GM23338 (cell line): ENCODE data around the gene IFNLR1. TPM values are rescaled to one million over a fixed set of nuclear protein-coding genes. Genes with fewer than 3 reads are reported as not detected.

Experiments used
- ATAC-seq: fragments of 200-7000 bp; cut with Tn5 transposase; 3 replicates; pipeline ENCODE4 v1.9.1; 2020
- DNase-seq: peaks from one replicate; pipeline ENCODE4 v3.0.0-alpha.2; 2015; ENCODE audit warnings: low spot score
- H2AFZ ChIP-seq: fragments of 200-600 bp; sonication (generic); 2 replicates; pipeline ENCODE4 v1.8.0; 2016; ENCODE audit warnings: antibody characterized with exemption, mild to moderate bottlenecking, moderate library complexity
- H3F3A ChIP-seq: fragments of 200-600 bp; sonication (generic); replicated peaks from 2 replicates; pipeline ENCODE4 v1.8.0; 2017; ENCODE audit warnings: antibody characterized with exemption, mixed run types, low read depth
- H3K27ac ChIP-seq: fragments of 200-600 bp; sonication (generic); 2 replicates; pipeline ENCODE4 v1.6.1; 2016; ENCODE audit warnings: low read depth
- H3K27me3 ChIP-seq: fragments of 200-600 bp; sonication (generic); 2 replicates; pipeline ENCODE4 v1.8.0; 2016; ENCODE audit warnings: mild to moderate bottlenecking, mixed run types, moderate library complexity; ENCODE audit not compliant: insufficient read depth
- H3K36me3 ChIP-seq: fragments of 200-600 bp; sonication (generic); 2 replicates; pipeline ENCODE4 v1.8.0; 2016; ENCODE audit warnings: mild to moderate bottlenecking; ENCODE audit not compliant: insufficient read depth
- H3K4me1 ChIP-seq: fragments of 200-600 bp; sonication (generic); 2 replicates; pipeline ENCODE4 v1.8.0; 2016; ENCODE audit warnings: mild to moderate bottlenecking, moderate library complexity; ENCODE audit not compliant: insufficient read depth
- H3K4me2 ChIP-seq: fragments of 200-600 bp; sonication (generic); 2 replicates; pipeline ENCODE4 v1.7.1; 2017; ENCODE audit warnings: mixed run types
- H3K4me3 ChIP-seq: fragments of 200-600 bp; sonication (generic); 2 replicates; pipeline ENCODE4 v1.6.1; 2016; ENCODE audit warnings: mixed run types
- H3K79me2 ChIP-seq: fragments of 200-600 bp; sonication (generic); replicated peaks from 2 replicates; pipeline ENCODE4 v1.8.0; 2017; ENCODE audit warnings: mild to moderate bottlenecking; ENCODE audit not compliant: insufficient read depth
- H3K9me2 ChIP-seq: fragments of 200-600 bp; sonication (generic); 2 replicates; pipeline ENCODE4 v1.8.0; 2017; ENCODE audit not compliant: insufficient read depth
- H4K20me1 ChIP-seq: fragments of 200-600 bp; sonication (generic); replicated peaks from 2 replicates; pipeline ENCODE4 v1.8.0; 2017; ENCODE audit warnings: mild to moderate bottlenecking; ENCODE audit not compliant: insufficient read depth
- H3K27ac Mint-ChIP-seq: 2 replicates; pipeline ENCODE4 v1.8.0; 2020; ENCODE audit warnings: inconsistent platforms, mild to moderate bottlenecking, moderate library complexity, mixed read lengths
- H3K27me3 Mint-ChIP-seq: 3 replicates; pipeline ENCODE4 v1.8.0; 2022; ENCODE audit warnings: low read depth, mild to moderate bottlenecking, moderate library complexity, mixed read lengths, inconsistent platforms; ENCODE audit not compliant: insufficient read depth, poor library complexity
- H3K36me3 Mint-ChIP-seq: 3 replicates; pipeline ENCODE4 v1.8.0; 2021; ENCODE audit warnings: low read depth, mild to moderate bottlenecking, inconsistent platforms, moderate library complexity, mixed read lengths
- H3K4me1 Mint-ChIP-seq: 3 replicates; pipeline ENCODE4 v1.8.0; 2020; ENCODE audit warnings: mild to moderate bottlenecking, inconsistent platforms, mixed read lengths
- H3K4me3 Mint-ChIP-seq: 3 replicates; pipeline ENCODE4 v1.8.0; 2021; ENCODE audit warnings: moderate library complexity, mild to moderate bottlenecking, inconsistent platforms, mixed read lengths
- H3K9me3 Mint-ChIP-seq: 3 replicates; pipeline ENCODE4 v1.8.0; 2020; ENCODE audit warnings: moderate library complexity, mild to moderate bottlenecking, inconsistent platforms, mixed read lengths
- CREB1 ChIP-seq: fragments of 250-450 bp; sonication (Bioruptor Pico); IDR thresholded peaks from 2 replicates; pipeline ENCODE4 v1.5.0; 2020; ENCODE audit warnings: low read depth, mild to moderate bottlenecking, moderate library complexity
- ETS1 ChIP-seq: IDR thresholded peaks from 2 replicates; pipeline ENCODE4 v1.6.1; 2016; ENCODE audit warnings: antibody characterized with exemption
- EZH2 ChIP-seq: fragments of 200-600 bp; sonication (generic); IDR thresholded peaks from one replicate; pipeline ENCODE4 v1.8.0; 2017; ENCODE audit warnings: antibody characterized with exemption, mild to moderate bottlenecking, low read depth; ENCODE audit not compliant: unreplicated experiment
- EZH2phosphoT487 ChIP-seq: fragments of 200-600 bp; sonication (generic); IDR thresholded peaks from one replicate; pipeline ENCODE4 v1.8.1; 2018; ENCODE audit warnings: antibody characterized with exemption; ENCODE audit not compliant: unreplicated experiment
- JUNB ChIP-seq: IDR thresholded peaks from one replicate; pipeline ENCODE4 v1.6.1; 2016; ENCODE audit warnings: antibody characterized with exemption; ENCODE audit not compliant: unreplicated experiment
- NANOG ChIP-seq: IDR thresholded peaks from 2 replicates; pipeline ENCODE4 v1.6.1; 2016; ENCODE audit warnings: antibody characterized with exemption, borderline replicate concordance
- POLR2AphosphoS5 ChIP-seq: IDR thresholded peaks from 2 replicates; pipeline ENCODE4 v1.6.1; 2016; ENCODE audit warnings: antibody characterized with exemption, low read depth
- STAT1 ChIP-seq: IDR thresholded peaks from one replicate; pipeline ENCODE4 v1.6.1; 2016; ENCODE audit warnings: antibody characterized with exemption; ENCODE audit not compliant: unreplicated experiment
- ZNF114 ChIP-seq: fragments of 250-450 bp; sonication (Bioruptor Pico); IDR thresholded peaks from 2 replicates; pipeline ENCODE4 v1.5.0; 2020; ENCODE audit warnings: mild to moderate bottlenecking, moderate library complexity
- ZNF331 ChIP-seq: fragments of 250-450 bp; sonication (Bioruptor Pico); IDR thresholded peaks from 2 replicates; pipeline ENCODE4 v1.5.0; 2020; ENCODE audit warnings: low read depth, mild to moderate bottlenecking, moderate library complexity
- ZNF462 ChIP-seq: fragments of 250-450 bp; sonication (Bioruptor Pico); IDR thresholded peaks from 2 replicates; pipeline ENCODE4 v1.5.0; 2020; ENCODE audit warnings: mild to moderate bottlenecking, moderate library complexity
- polyA plus RNA-seq: library from polyadenylated mRNA; unstranded; fragments of >200 nt; fragmentation: Nextera tagmentation; extraction: Ambion mirVana; gene quantifications from 2 replicates; pipeline ENCODE4 v1.2.1, GENCODE V29; 2016
- total RNA-seq: library from RNA; depleted of rRNA; stranded (reverse); fragments of >200 nt; shearing (Covaris generic); gene quantifications from 2 replicates; pipeline ENCODE4 v1.2.3, GENCODE V29; 2014
- TF ChIP-seq, protein P1 (sequence below), 2 experiments: fragments of 200-600 bp in 1 of 2; sonication (generic) in 1 of 2; conservative IDR thresholded peaks; 2 replicates each; pipeline versions ENCODE4 v1.5.1 to v1.6.1; 2016 to 2017; ENCODE audit warnings: antibody characterized with exemption in 2 of 2, low read depth in 2 of 2, mild to moderate bottlenecking in 2 of 2, moderate library complexity in 1 of 2

The IFNLR1 gene
- total and polyA plus RNA-seq, 2 experiments from 2014 or later, result 4.2 to 6.2 TPM

DNA sequence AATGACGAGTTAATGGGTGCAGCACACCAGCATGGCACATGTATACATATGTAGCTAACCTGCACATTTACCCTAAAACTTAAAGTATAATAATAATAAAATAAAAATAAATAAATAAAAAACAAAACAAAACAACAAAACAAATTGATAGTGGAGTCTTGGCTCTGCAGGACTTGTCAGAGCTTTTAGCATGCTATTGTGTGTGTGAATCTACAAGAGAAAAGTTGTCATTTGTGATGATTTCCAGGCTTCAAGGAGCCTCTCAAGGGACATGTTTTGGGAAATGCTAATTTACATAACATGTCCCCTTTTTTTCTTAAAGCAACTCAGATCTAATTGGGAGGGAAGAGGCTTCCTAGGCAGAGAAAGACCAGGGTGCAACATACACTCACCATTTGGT lies 53.3 kb downstream of the IFNLR1 start (continued):
- TF ChIP-seq, protein P1, sequence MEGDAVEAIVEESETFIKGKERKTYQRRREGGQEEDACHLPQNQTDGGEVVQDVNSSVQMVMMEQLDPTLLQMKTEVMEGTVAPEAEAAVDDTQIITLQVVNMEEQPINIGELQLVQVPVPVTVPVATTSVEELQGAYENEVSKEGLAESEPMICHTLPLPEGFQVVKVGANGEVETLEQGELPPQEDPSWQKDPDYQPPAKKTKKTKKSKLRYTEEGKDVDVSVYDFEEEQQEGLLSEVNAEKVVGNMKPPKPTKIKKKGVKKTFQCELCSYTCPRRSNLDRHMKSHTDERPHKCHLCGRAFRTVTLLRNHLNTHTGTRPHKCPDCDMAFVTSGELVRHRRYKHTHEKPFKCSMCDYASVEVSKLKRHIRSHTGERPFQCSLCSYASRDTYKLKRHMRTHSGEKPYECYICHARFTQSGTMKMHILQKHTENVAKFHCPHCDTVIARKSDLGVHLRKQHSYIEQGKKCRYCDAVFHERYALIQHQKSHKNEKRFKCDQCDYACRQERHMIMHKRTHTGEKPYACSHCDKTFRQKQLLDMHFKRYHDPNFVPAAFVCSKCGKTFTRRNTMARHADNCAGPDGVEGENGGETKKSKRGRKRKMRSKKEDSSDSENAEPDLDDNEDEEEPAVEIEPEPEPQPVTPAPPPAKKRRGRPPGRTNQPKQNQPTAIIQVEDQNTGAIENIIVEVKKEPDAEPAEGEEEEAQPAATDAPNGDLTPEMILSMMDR (conservative IDR thresholded peaks at IDR 0.05; ENCODE audit: low read depth in 2 of 2), result no peak
- TF ChIP-seq JUNB, result no peak

- no peak overlapping the region for H3K27ac ChIP-seq
- no peaks in the 10 kb centered on the region for H3F3A ChIP-seq
- no peaks in the 10 kb centered on the region for H4K20me1 ChIP-seq
- ATAC-seq (no peak), DNase-seq (no peak)
- no peaks in the 10 kb centered on the region for H3K79me2 ChIP-seq
- H3K9me3 Mint-ChIP-seq, result peaks cover 14% of the 10 kb centered on the region; the same call in 2 of the 3 replicates
- H3K27ac Mint-ChIP-seq, result no peak overlapping the region
- no peak overlapping the region for H3K4me3 ChIP-seq
- no peak overlapping the region for H2AFZ ChIP-seq
- H3K4me1 ChIP-seq, result no peaks in the 10 kb centered on the region
- peaks cover 8% of the 10 kb centered on the region; the same call in 1 of the 3 replicates for H3K36me3 Mint-ChIP-seq
- no peak overlapping the region for H3K4me2 ChIP-seq
- no peak overlapping the region for H3K4me3 Mint-ChIP-seq
- no peaks in the 10 kb centered on the region for H3K36me3 ChIP-seq
- H3K4me1 Mint-ChIP-seq, result peaks cover 10% of the 10 kb centered on the region
- H3K9me2 ChIP-seq, result no peaks in the 10 kb centered on the region
- H3K27me3 ChIP-seq, result no peaks in the 10 kb centered on the region
- H3K27me3 Mint-ChIP-seq, result no peaks in the 10 kb centered on the region
- TF ChIP-seq POLR2AphosphoS5, result no peak
- no peak for TF ChIP-seq NANOG
- TF ChIP-seq ETS1, result no peak
- TF ChIP-seq, protein P1 (conservative IDR thresholded peaks at IDR 0.05; ENCODE audit: low read depth in 2 of 2), result no peak
- TF ChIP-seq EZH2phosphoT487, result no peak
- no peak for TF ChIP-seq STAT1
- TF ChIP-seq ZNF462, result no peak
- no peak for TF ChIP-seq ZNF331 (CRISPR knock-in tag)
- no peak for TF ChIP-seq CREB1
- no peak for TF ChIP-seq JUNB
- no peak for TF ChIP-seq EZH2
- TF ChIP-seq ZNF114 (CRISPR knock-in tag), result no peak
Observed at GRCh38 chr1:24130385-24130784, 56.7 kb downstream of the IFNLR1 start.
